ENCODE measurements around the gene SIL1. TPM values are rescaled to one million over a fixed set of nuclear protein-coding genes. Genes with fewer than 3 reads are reported as not detected.
A peak's percentile ranks its signal among the peaks of the same experiment; 100 is the strongest.
"Not testable (repeated sequence)": the region's sequence is repeated elsewhere in the genome, so short reads cannot be mapped to it uniquely, and the experiment has no call there.

The SIL1 gene
- total RNA-seq, 2 experiments from 2014 or later = 21.4 to 29.6 TPM

DNA sequence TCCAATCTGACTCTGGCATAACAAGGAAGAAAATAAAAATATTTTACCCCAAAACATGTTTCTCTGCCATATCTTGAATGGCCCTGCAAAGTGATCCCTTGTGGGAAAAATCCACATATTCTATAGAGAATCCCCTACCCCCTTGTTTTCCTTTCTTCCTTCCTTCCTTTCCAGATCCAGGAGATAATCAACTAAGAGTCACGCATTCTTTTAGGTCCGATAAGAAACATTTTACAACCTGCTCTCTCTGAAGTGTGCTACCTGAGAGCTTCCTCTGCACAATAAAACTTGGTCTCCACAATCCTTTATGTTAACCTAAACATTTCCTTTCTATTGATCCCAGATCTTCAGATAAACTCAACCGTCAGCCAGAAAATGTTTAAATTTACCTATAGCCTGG, 33.3 kb downstream of the SIL1 start:
- H3K4me3 Mint-ChIP-seq; H3K27ac Mint-ChIP-seq; intact Hi-C loops (cut with micrococcal nuclease); H3K4me1 Mint-ChIP-seq (ENCODE audit: low read depth); H3K9me3 Mint-ChIP-seq; DNase-seq; H3K36me3 Mint-ChIP-seq (ENCODE audit: low read depth); CTCF ChIA-PET; H3K27me3 Mint-ChIP-seq (ENCODE audit: low read depth): not testable (repeated sequence)

DNA sequence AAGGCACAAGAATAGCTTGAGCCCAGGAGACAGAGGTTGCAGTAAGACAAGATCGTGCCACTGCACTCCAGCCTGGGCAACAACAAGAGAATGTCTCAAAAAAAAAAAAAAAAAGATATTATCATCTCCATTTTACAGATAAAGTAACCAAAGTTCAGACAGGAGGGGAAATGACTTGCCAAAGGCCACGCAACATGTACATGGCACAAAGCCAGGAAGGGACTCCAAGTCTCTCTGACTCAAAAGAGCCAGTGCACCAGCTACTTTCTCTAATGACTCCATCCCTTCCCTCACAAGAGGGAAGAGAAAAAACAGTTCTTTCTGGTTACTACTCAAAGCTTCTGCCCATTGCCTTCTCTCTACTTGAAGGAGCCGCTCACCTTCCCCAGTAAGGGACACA, 34.1 kb downstream of the SIL1 start:
- no peaks in the 10 kb centered on the region for H3K4me1 Mint-ChIP-seq (ENCODE audit: low read depth)
- H3K27ac Mint-ChIP-seq = no peak overlapping the region
- no peak overlapping the region for H3K4me3 Mint-ChIP-seq
- peak; percentile 12 for DNase-seq
- intact Hi-C loops (cut with micrococcal nuclease) = no loop called here
- H3K36me3 Mint-ChIP-seq (ENCODE audit: low read depth) = no peaks in the 10 kb centered on the region
- H3K27me3 Mint-ChIP-seq (ENCODE audit: low read depth) = no peaks in the 10 kb centered on the region
- CTCF ChIA-PET = no interaction called here
- H3K9me3 Mint-ChIP-seq = no peaks in the 10 kb centered on the region

DNA sequence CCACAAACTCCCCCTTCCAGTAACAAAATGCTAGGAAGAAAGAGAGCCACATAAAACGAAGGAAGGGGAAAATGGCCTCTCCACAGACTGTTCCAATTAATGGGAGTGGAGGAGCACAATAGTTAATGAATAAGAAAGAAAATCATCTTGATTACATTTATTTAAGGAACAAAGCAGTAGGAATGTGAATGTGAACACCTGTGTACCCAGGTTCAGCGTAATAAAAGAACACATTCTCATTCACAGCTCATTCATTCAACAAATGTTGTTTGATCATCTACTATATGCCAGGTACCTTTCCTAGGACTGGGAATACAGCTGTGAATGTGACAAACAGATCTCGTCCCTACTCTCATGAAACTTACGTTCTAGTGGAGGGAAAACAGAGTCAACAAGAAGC, 35.7 kb downstream of the SIL1 start:
- no peak overlapping the region for H3K27ac Mint-ChIP-seq
- CTCF ChIA-PET = interaction anchor here (0.6 kb wide), 1 partner anchor 10 kb away, joined by 3 read pairs; no protein-coding TSS in a partner anchor
- intact Hi-C loops (cut with micrococcal nuclease) = no loop called here

DNA sequence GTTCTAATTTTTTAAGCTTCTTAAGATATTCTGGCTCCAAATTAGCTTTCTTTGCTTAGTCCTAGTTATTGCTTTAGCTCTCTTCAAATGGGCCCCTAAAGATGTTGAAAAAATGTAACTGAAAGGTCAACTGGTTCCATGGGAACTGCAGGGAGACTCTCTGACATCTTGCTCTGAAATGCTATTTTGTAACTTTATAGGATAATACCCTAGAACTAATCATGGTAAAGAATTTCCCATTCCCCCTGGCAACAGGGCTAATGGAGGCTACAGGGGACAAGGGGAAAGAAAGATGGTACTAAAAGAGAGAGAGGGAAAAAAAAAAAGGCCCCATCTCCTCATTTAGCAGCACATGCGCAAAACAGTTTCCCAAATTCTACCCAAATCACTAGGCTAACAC, 39.4 kb downstream of the SIL1 start:
- CTCF ChIA-PET = no interaction called here

More for the DNA sequence above, 35.7 kb downstream of the SIL1 start:
- Mint-ChIP-seq H3K27me3 (ENCODE audit: low read depth) (no peaks in the 10 kb centered on the region), H3K4me1 (ENCODE audit: low read depth) (no peaks in the 10 kb centered on the region), H3K4me3 (no peak overlapping the region), H3K36me3 (ENCODE audit: low read depth) (no peaks in the 10 kb centered on the region), H3K9me3 (no peaks in the 10 kb centered on the region)
- no peak for DNase-seq

GRCh38 chr5:139157556-139157955, 40.6 kb downstream of the SIL1 start:
- Mint-ChIP-seq H3K36me3 (ENCODE audit: low read depth) (no peaks in the 10 kb centered on the region), H3K9me3 (no peaks in the 10 kb centered on the region), H3K4me1 (ENCODE audit: low read depth) (no peaks in the 10 kb centered on the region), H3K27ac (no peak overlapping the region), H3K4me3 (no peak overlapping the region), H3K27me3 (ENCODE audit: low read depth) (no peaks in the 10 kb centered on the region)
- CTCF ChIA-PET = no interaction called here
- intact Hi-C loops (cut with micrococcal nuclease) = no loop called here
- no peak for DNase-seq

More for the DNA sequence above, 39.4 kb downstream of the SIL1 start:
- Mint-ChIP-seq H3K9me3 (no peaks in the 10 kb centered on the region), H3K4me3 (no peak overlapping the region), H3K36me3 (ENCODE audit: low read depth) (no peaks in the 10 kb centered on the region), H3K4me1 (ENCODE audit: low read depth) (no peaks in the 10 kb centered on the region), H3K27me3 (ENCODE audit: low read depth) (no peaks in the 10 kb centered on the region), H3K27ac (no peak overlapping the region)
- intact Hi-C loops (cut with micrococcal nuclease) = no loop called here
- no peak for DNase-seq

DNA sequence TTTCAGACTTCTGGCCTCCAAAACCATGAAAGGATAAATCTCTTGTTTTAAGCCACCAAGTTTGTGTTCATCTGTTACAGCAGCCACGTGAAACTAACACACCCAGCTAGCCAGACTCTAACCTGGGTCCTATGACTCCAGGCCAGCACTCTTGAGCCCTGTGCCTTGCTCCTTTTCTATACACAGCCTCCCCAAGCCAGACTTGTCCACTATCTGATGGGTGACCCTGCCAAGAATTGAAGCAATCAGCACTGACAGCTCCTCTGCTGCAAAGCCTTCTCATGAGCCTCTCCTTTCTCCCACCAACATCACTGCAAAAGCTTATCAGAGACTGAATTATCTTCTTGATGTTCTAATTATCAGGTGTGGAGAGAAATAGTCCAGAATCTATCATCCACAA, 41.4 kb downstream of the SIL1 start:
- no peaks in the 10 kb centered on the region for H3K27me3 Mint-ChIP-seq (ENCODE audit: low read depth)
- CTCF ChIA-PET = no interaction called here
- no peak for DNase-seq
- no peak overlapping the region for H3K27ac Mint-ChIP-seq
- intact Hi-C loops (cut with micrococcal nuclease) = no loop called here
- no peak overlapping the region for H3K4me3 Mint-ChIP-seq
- H3K36me3 Mint-ChIP-seq (ENCODE audit: low read depth) = no peaks in the 10 kb centered on the region
- H3K9me3 Mint-ChIP-seq = no peaks in the 10 kb centered on the region
- H3K4me1 Mint-ChIP-seq (ENCODE audit: low read depth) = no peaks in the 10 kb centered on the region

DNA sequence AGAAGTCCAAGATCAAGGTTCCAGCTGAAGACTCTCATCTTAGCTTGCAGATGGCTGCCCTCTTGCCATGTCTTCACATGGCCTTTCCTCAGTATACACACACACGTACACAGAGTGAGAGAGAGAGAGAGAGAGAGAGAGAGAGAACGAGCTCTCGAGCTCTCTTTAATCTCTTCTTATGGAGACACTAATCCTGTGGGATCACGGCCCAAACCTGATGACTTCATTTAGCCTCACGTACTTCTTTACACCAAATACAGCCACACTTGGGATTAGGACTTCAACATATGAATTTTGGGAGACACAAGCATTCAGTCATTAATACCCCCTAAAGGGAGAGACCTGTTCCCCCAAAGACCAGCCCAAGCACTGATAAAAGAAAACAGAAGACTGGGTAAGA, 42.8 kb downstream of the SIL1 start:
- H3K27ac Mint-ChIP-seq = no peak overlapping the region
- H3K9me3 Mint-ChIP-seq = no peaks in the 10 kb centered on the region
- H3K36me3 Mint-ChIP-seq (ENCODE audit: low read depth) = no peaks in the 10 kb centered on the region
- no peak for DNase-seq
- no peaks in the 10 kb centered on the region for H3K4me1 Mint-ChIP-seq (ENCODE audit: low read depth)
- H3K27me3 Mint-ChIP-seq (ENCODE audit: low read depth) = no peaks in the 10 kb centered on the region
- CTCF ChIA-PET = interaction anchor here (0.7 kb wide), 1 partner anchor 117 kb away, joined by 3 read pairs; no protein-coding TSS in a partner anchor
- intact Hi-C loops (cut with micrococcal nuclease) = no loop called here
- no peak overlapping the region for H3K4me3 Mint-ChIP-seq

- CTCF ChIA-PET = interaction anchor here (0.7 kb wide), 1 partner anchor 11 kb away, joined by 3 read pairs; no protein-coding TSS in a partner anchor
- intact Hi-C loops (cut with micrococcal nuclease) = no loop called here
- H3K4me3 Mint-ChIP-seq = no peak overlapping the region
These were observed 46.3 kb downstream of the SIL1 start for GRCh38 chr5:139151902-139152301.

DNA sequence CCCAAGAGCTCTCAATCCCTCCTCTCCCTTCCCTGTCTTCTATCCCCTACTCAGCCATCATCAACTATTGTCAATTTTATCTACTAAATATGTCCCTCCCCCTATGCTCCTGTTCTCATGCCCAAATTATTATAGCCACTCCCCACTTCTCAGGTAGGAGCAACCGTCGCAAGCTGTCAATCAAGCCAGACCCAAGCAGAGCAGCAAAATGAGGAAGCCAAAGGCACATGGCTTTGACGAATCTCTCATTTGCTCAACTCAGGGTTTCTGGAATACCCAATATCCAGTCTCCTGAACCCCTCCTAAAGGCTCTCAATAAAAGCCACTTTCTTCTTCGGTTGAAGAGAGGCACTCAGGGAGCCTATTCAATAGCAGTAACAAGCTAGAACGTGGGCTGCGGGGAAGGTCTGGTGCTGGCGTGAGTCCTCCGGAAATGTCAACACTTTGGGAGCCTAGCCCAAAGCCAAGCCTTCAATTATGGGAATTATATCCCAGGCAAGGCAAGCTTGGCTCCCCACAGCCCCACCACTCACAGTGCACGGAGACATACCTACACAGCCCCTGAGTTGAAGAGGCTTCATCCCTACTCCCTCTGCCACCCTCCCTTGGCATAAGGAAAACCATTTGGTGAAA, 47.7 kb downstream of the SIL1 start:
- CTCF ChIA-PET = no interaction called here
- Mint-ChIP-seq H3K36me3 (ENCODE audit: low read depth) (no peaks in the 10 kb centered on the region), H3K27ac (no peak overlapping the region), H3K4me1 (ENCODE audit: low read depth) (peaks cover 22% of the 10 kb centered on the region), H3K9me3 (no peaks in the 10 kb centered on the region), H3K4me3 (no peak overlapping the region), H3K27me3 (ENCODE audit: low read depth) (no peaks in the 10 kb centered on the region)
- no peak for DNase-seq
- intact Hi-C loops (cut with micrococcal nuclease) = no loop called here

More at GRCh38 chr5:139151902-139152301, 46.3 kb downstream of the SIL1 start:
- Mint-ChIP-seq H3K9me3 (no peaks in the 10 kb centered on the region), H3K4me1 (ENCODE audit: low read depth) (peaks cover 18% of the 10 kb centered on the region), H3K27me3 (ENCODE audit: low read depth) (no peaks in the 10 kb centered on the region), H3K27ac (no peak overlapping the region), H3K36me3 (ENCODE audit: low read depth) (no peaks in the 10 kb centered on the region)
- no peak for DNase-seq

DNA sequence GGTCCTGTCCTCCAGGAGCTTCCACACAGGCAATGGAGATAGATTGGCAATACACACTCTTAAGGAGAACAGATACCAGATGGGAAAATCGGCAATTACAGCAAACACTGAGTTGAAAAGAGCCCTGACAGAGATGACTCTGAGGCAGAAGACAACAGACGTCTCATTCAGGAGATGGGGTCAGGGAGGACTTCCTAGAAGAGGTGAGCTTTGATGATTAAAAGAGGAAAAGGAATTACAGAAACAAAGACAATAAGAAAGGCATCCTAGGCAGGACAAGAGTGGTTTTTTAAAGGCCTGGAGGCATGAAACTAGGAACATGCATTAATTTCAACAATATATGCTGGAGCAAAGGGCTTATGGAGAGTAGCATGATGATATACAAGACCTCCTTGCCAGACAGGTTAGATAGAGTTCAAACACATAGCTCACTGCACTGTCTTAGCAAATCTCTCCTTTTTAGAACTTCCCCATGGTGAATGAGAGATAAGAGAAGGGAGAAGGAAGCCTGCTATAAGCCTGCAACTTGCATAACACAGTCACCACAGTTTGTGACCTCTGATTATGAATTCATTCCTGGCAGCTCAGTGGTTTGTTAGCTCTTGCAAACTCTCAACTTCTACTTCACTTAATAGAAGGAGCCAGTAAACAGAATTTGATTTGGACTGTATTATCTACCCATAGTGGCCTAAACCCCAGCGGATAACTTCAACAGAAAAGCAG, 48.5 kb downstream of the SIL1 start:
- Mint-ChIP-seq H3K27ac (no peak overlapping the region), H3K27me3 (ENCODE audit: low read depth) (no peaks in the 10 kb centered on the region), H3K4me3 (no peak overlapping the region), H3K9me3 (no peaks in the 10 kb centered on the region), H3K4me1 (ENCODE audit: low read depth) (peaks cover 29% of the 10 kb centered on the region), H3K36me3 (ENCODE audit: low read depth) (no peaks in the 10 kb centered on the region)
- intact Hi-C loops (cut with micrococcal nuclease) = no loop called here
- DNase-seq = no peak
- CTCF ChIA-PET = interaction anchor here (0.6 kb wide), 1 partner anchor 304 kb away, joined by 3 read pairs; no protein-coding TSS in a partner anchor

GRCh38 chr5:139148986-139149385, 49.2 kb downstream of the SIL1 start:
- H3K27me3 Mint-ChIP-seq (ENCODE audit: low read depth) = no peaks in the 10 kb centered on the region
- no peak overlapping the region for H3K27ac Mint-ChIP-seq
- CTCF ChIA-PET = interaction anchor here (0.6 kb wide), 1 partner anchor 303 kb away, joined by 3 read pairs; no protein-coding TSS in a partner anchor

DNA sequence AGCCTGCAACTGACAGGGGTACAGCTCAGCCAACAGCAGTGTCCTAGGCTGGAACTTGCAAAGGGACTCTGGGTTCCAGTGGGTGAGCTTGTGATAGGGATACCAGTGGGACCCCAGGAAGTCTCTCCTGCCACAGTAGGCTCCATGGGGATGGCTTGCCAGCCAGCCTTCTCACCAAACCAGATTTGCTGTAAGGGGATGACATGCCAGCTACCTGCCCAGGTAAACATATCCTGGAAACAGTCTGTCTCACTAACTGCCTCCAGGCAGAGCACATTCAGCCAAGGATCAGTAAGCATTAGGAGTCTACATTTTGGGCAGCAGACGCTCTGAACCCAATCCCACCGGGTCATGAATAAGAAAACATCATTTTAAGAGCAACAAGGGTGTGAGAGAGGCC, 49.9 kb downstream of the SIL1 start:
- Mint-ChIP-seq H3K9me3 (no peaks in the 10 kb centered on the region), H3K27me3 (ENCODE audit: low read depth) (no peaks in the 10 kb centered on the region), H3K36me3 (ENCODE audit: low read depth) (no peaks in the 10 kb centered on the region), H3K4me3 (no peak overlapping the region), H3K27ac (no peak overlapping the region), H3K4me1 (ENCODE audit: low read depth) (peaks cover 33% of the 10 kb centered on the region)
- CTCF ChIA-PET = no interaction called here
- intact Hi-C loops (cut with micrococcal nuclease) = no loop called here
- DNase-seq = no peak

More at GRCh38 chr5:139148986-139149385, 49.2 kb downstream of the SIL1 start:
- H3K36me3 Mint-ChIP-seq (ENCODE audit: low read depth) = no peaks in the 10 kb centered on the region
- DNase-seq = no peak
- no peaks in the 10 kb centered on the region for H3K9me3 Mint-ChIP-seq
- H3K4me1 Mint-ChIP-seq (ENCODE audit: low read depth) = peaks cover 32% of the 10 kb centered on the region
- intact Hi-C loops (cut with micrococcal nuclease) = no loop called here
- H3K4me3 Mint-ChIP-seq = no peak overlapping the region

Data from activated naive CD4-positive, alpha-beta T cell treated with anti-CD3 and anti-CD28 coated beads for 36 hours (primary cell).